GM13976 (cell line): ENCODE data around the gene ROCK1.
"Not testable (repeated sequence)": the region's sequence is repeated elsewhere in the genome, so short reads cannot be mapped to it uniquely, and the experiment has no call there.

Experiments
- DNase-seq: peaks from one replicate; pipeline ENCODE4 v3.0.0; 2012; ENCODE audit warnings: low spot score
- in situ Hi-C: fragments of 300-500 bp; cut with MboI; formaldehyde crosslinking; loops from one replicate; pipeline ENCODE4 v1.12.0; 2022; ENCODE audit warnings: low sequenced_read_pairs, mixed read lengths, inconsistent platforms; ENCODE audit not compliant: unreplicated experiment
- TF ChIP-seq, protein P1 (sequence below): IDR thresholded peaks from 2 replicates; pipeline ENCODE4 v1.5.1; 2012; ENCODE audit warnings: borderline replicate concordance, mild to moderate bottlenecking; ENCODE audit not compliant: insufficient read depth; ENCODE audit errors: extremely low read depth, missing control alignments, control extremely low read depth

ROCK1 gene

GRCh38 chr18:20960735-20961134, 150.9 kb downstream of the ROCK1 start:
- in situ Hi-C loops = no loop called here
- TF ChIP-seq, protein P1, sequence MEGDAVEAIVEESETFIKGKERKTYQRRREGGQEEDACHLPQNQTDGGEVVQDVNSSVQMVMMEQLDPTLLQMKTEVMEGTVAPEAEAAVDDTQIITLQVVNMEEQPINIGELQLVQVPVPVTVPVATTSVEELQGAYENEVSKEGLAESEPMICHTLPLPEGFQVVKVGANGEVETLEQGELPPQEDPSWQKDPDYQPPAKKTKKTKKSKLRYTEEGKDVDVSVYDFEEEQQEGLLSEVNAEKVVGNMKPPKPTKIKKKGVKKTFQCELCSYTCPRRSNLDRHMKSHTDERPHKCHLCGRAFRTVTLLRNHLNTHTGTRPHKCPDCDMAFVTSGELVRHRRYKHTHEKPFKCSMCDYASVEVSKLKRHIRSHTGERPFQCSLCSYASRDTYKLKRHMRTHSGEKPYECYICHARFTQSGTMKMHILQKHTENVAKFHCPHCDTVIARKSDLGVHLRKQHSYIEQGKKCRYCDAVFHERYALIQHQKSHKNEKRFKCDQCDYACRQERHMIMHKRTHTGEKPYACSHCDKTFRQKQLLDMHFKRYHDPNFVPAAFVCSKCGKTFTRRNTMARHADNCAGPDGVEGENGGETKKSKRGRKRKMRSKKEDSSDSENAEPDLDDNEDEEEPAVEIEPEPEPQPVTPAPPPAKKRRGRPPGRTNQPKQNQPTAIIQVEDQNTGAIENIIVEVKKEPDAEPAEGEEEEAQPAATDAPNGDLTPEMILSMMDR = no peak
- DNase-seq = no peak

GRCh38 chr18:20950827-20951226, 160.8 kb downstream of the ROCK1 start:
- in situ Hi-C loops, DNase-seq: not testable (repeated sequence)
